Caco-2 (cell line): ENCODE measurements around the gene TMEM131. TPM values are rescaled to one million over a fixed set of nuclear protein-coding genes. Genes with fewer than 3 reads are reported as not detected.

Experiments used
- BruUV-seq: library from RNA; stranded (reverse); fragments of 400-500 nt; replicated peaks from 2 replicates; lab custom pipeline; 2021; lab: Mats Ljungman, UMichigan
- CTCF ChIA-PET: fragments of 300-600 bp; sonication (Branson Sonifier 250); formaldehyde crosslinking; loops from one replicate; lab custom pipeline; 2022; ENCODE audit warnings: antibody characterized with exemption; lab: Charles Lee
- POLR2A ChIA-PET: fragments of 300-600 bp; sonication (Branson Sonifier 250); formaldehyde crosslinking; loops from one replicate; lab custom pipeline; 2022; ENCODE audit warnings: antibody characterized with exemption; lab: Charles Lee
- DNase-seq, 2 experiments: peaks; one replicate each; pipeline versions ENCODE4 v3.0.0 to v3.0.0-alpha.2; 2020 to 2022
- H3K27me3 ChIP-seq: replicated peaks from 2 replicates; pipeline ENCODE4 v1.6.0; 2011; ENCODE audit warnings: low read length; ENCODE audit not compliant: control insufficient read depth, insufficient read depth
- H3K36me3 ChIP-seq: 2 replicates; pipeline ENCODE4 v1.5.1; 2011; ENCODE audit warnings: low read length; ENCODE audit not compliant: control insufficient read depth, insufficient read depth
- H3K4me1 ChIP-seq: fragments of 250-450 bp; sonication (Bioruptor Pico); 2 replicates; pipeline ENCODE4 v1.5.1; 2020; ENCODE audit warnings: mild to moderate bottlenecking
- H3K4me3 ChIP-seq: 2 replicates; pipeline ENCODE4 v1.5.1; 2011; ENCODE audit warnings: low read depth, mild to moderate bottlenecking, control low read depth, low read length
- H3K9me3 ChIP-seq: fragments of 250-450 bp; sonication (Bioruptor Pico); 2 replicates; pipeline ENCODE4 v1.5.1; 2020; ENCODE audit warnings: mild to moderate bottlenecking, moderate library complexity
- H3K27ac Mint-ChIP-seq: one replicate; pipeline ENCODE4 v1.8.0; 2022; ENCODE audit warnings: mixed read lengths; ENCODE audit not compliant: unreplicated experiment
- H3K27me3 Mint-ChIP-seq: one replicate; pipeline ENCODE4 v1.8.0; 2022; ENCODE audit warnings: mixed read lengths; ENCODE audit not compliant: insufficient read depth, unreplicated experiment
- H3K36me3 Mint-ChIP-seq: one replicate; pipeline ENCODE4 v1.8.0; 2022; ENCODE audit warnings: mild to moderate bottlenecking, mixed read lengths; ENCODE audit not compliant: insufficient read depth, unreplicated experiment
- H3K4me1 Mint-ChIP-seq: one replicate; pipeline ENCODE4 v1.8.0; 2022; ENCODE audit warnings: low read depth, mixed read lengths; ENCODE audit not compliant: unreplicated experiment
- H3K4me3 Mint-ChIP-seq: one replicate; pipeline ENCODE4 v1.8.0; 2022; ENCODE audit warnings: mild to moderate bottlenecking, moderate library complexity, mixed read lengths; ENCODE audit not compliant: unreplicated experiment
- H3K9me3 Mint-ChIP-seq: one replicate; pipeline ENCODE4 v1.8.0; 2022; ENCODE audit warnings: mixed read lengths; ENCODE audit not compliant: unreplicated experiment
- CTCF ChIP-seq, 2 experiments: fragments of 200-600 bp in 1 of 2; IDR thresholded peaks; 1 replicate in 1 of 2; 2 replicates in 1 of 2; pipeline versions ENCODE4 v1.5.1 to v1.8.0; 2011 to 2022; ENCODE audit warnings: antibody characterized with exemption in 1 of 2, control low read depth in 1 of 2, inconsistent platforms in 1 of 2, low read depth in 1 of 2, low read length in 1 of 2, mild to moderate bottlenecking in 1 of 2, moderate library complexity in 1 of 2; ENCODE audit not compliant: insufficient read depth in 1 of 2, severe bottlenecking in 1 of 2, unreplicated experiment in 1 of 2
- intact Hi-C: fragments of 100-400 bp; cut with micrococcal nuclease; formaldehyde crosslinking; loops from one replicate; pipeline ENCODE4 v1.10.0; 2022; ENCODE audit not compliant: unreplicated experiment
- total RNA-seq: library from RNA; stranded (reverse); gene quantifications from 2 replicates; pipeline ENCODE4 v1.2.3, GENCODE V29; 2022

Gene TMEM131
- total RNA-seq, 1 experiment from 2014 or later: 36.3 TPM

- no peaks in the 10 kb centered on the region for H3K36me3 ChIP-seq
- H3K4me3 Mint-ChIP-seq: no peak overlapping the region
Measured at GRCh38 chr2:97734061-97735051, 261.4 kb downstream of the TMEM131 start.

GRCh38 chr2:97733341-97734035 is 262.3 kb downstream of the TMEM131 start:
- POLR2A ChIA-PET: no interaction called here

More at GRCh38 chr2:97734061-97735051, 261.4 kb downstream of the TMEM131 start:
- ChIA-PET CTCF (no interaction called here), POLR2A (no interaction called here)
- no peak for TF ChIP-seq CTCF (IDR thresholded peaks at IDR 0.05; ENCODE audit: insufficient read depth in 1 of 2, low read depth in 1 of 2, low read length in 1 of 2, severe bottlenecking in 1 of 2, unreplicated experiment in 1 of 2)
- Histone ChIP-seq H3K9me3 (peaks cover 10% of the 10 kb centered on the region), H3K4me3 (no peak overlapping the region), H3K4me1 (no peaks in the 10 kb centered on the region), H3K27me3 (no peaks in the 10 kb centered on the region)
- H3K9me3 Mint-ChIP-seq: peaks cover 7% of the 10 kb centered on the region
- intact Hi-C loops: no loop called here
- no peaks in the 10 kb centered on the region for H3K27me3 Mint-ChIP-seq
- no peak overlapping the region for H3K27ac Mint-ChIP-seq
- H3K36me3 Mint-ChIP-seq: peaks cover 5% of the 10 kb centered on the region
- H3K4me1 Mint-ChIP-seq: no peaks in the 10 kb centered on the region
- no TSS peak for BruUV-seq
- peak in 1 of 2 experiments; percentile 22 for DNase-seq

More at GRCh38 chr2:97733341-97734035, 262.3 kb downstream of the TMEM131 start:
- H3K27ac Mint-ChIP-seq: no peak overlapping the region
- intact Hi-C loops: no loop called here
- DNase-seq: peak in 1 of 2 experiments; percentile 22
- Histone ChIP-seq H3K36me3 (no peaks in the 10 kb centered on the region), H3K9me3 (peaks cover 10% of the 10 kb centered on the region), H3K4me3 (no peak overlapping the region), H3K4me1 (no peaks in the 10 kb centered on the region), H3K27me3 (no peaks in the 10 kb centered on the region)
- no peaks in the 10 kb centered on the region for H3K27me3 Mint-ChIP-seq
- no peak for TF ChIP-seq CTCF (IDR thresholded peaks at IDR 0.05; ENCODE audit: insufficient read depth in 1 of 2, low read depth in 1 of 2, low read length in 1 of 2, severe bottlenecking in 1 of 2, unreplicated experiment in 1 of 2)
- CTCF ChIA-PET: no interaction called here
- H3K4me1 Mint-ChIP-seq: no peaks in the 10 kb centered on the region
- BruUV-seq: no TSS peak
- H3K4me3 Mint-ChIP-seq: no peak overlapping the region
- H3K36me3 Mint-ChIP-seq: no peaks in the 10 kb centered on the region
- H3K9me3 Mint-ChIP-seq: peaks cover 7% of the 10 kb centered on the region
